ENCODE measurements around the gene TMEM43. TPM values are rescaled to one million over a fixed set of nuclear protein-coding genes. Genes with fewer than 3 reads are reported as not detected.

The TMEM43 gene
- total RNA-seq, 1 donor from 2014 or later: 42.7 TPM

- no peaks in the 10 kb centered on the region for H3K9me3 Mint-ChIP-seq
- DNase-seq (ENCODE audit: low read depth, low spot score): no peak
- no peak overlapping the region for H3K27ac Mint-ChIP-seq (ENCODE audit: unreplicated experiment)
- peaks cover 6% of the 10 kb centered on the region for H3K36me3 Mint-ChIP-seq (ENCODE audit: low read depth)
- no peak overlapping the region for H3K4me3 Mint-ChIP-seq
- no peak for TF ChIP-seq CTCF (conservative IDR thresholded peaks at IDR 0.05)
- H3K27me3 Mint-ChIP-seq (ENCODE audit: low read depth): no peaks in the 10 kb centered on the region
- H3K4me1 Mint-ChIP-seq: peaks cover 20% of the 10 kb centered on the region
Measured at GRCh38 chr3:14147617-14148016, 22.8 kb downstream of the TMEM43 start.

- Mint-ChIP-seq H3K36me3 (ENCODE audit: low read depth) (peaks cover 6% of the 10 kb centered on the region), H3K4me1 (peaks cover 15% of the 10 kb centered on the region), H3K27ac (ENCODE audit: unreplicated experiment) (no peak overlapping the region), H3K9me3 (no peaks in the 10 kb centered on the region), H3K27me3 (ENCODE audit: low read depth) (no peaks in the 10 kb centered on the region), H3K4me3 (no peak overlapping the region)
- TF ChIP-seq CTCF (conservative IDR thresholded peaks at IDR 0.05): peak; percentile 39
- no peak for DNase-seq (ENCODE audit: low read depth, low spot score)
Measured at GRCh38 chr3:14148041-14148985, 23.5 kb downstream of the TMEM43 start.

GRCh38 chr3:14150078-14150477 is 25.2 kb downstream of the TMEM43 start:
- no peak overlapping the region for H3K4me3 Mint-ChIP-seq
- peaks cover 3% of the 10 kb centered on the region for H3K4me1 Mint-ChIP-seq
- no peaks in the 10 kb centered on the region for H3K27me3 Mint-ChIP-seq (ENCODE audit: low read depth)
- H3K27ac Mint-ChIP-seq (ENCODE audit: unreplicated experiment): no peak overlapping the region
- DNase-seq (ENCODE audit: low read depth, low spot score): no peak
- H3K36me3 Mint-ChIP-seq (ENCODE audit: low read depth): peaks cover 9% of the 10 kb centered on the region
- TF ChIP-seq CTCF (conservative IDR thresholded peaks at IDR 0.05): no peak
- H3K9me3 Mint-ChIP-seq: no peaks in the 10 kb centered on the region

- no peak overlapping the region for H3K27ac Mint-ChIP-seq (ENCODE audit: unreplicated experiment)
- DNase-seq (ENCODE audit: low read depth, low spot score): no peak
Measured at GRCh38 chr3:14150491-14151230, 25.8 kb downstream of the TMEM43 start.

More at GRCh38 chr3:14150491-14151230, 25.8 kb downstream of the TMEM43 start:
- H3K36me3 Mint-ChIP-seq (ENCODE audit: low read depth): peaks cover 9% of the 10 kb centered on the region
- no peaks in the 10 kb centered on the region for H3K4me1 Mint-ChIP-seq
- no peaks in the 10 kb centered on the region for H3K27me3 Mint-ChIP-seq (ENCODE audit: low read depth)
- H3K9me3 Mint-ChIP-seq: no peaks in the 10 kb centered on the region
- no peak for TF ChIP-seq CTCF (conservative IDR thresholded peaks at IDR 0.05)
- no peak overlapping the region for H3K4me3 Mint-ChIP-seq

Data from neural crest cell (in vitro differentiated cells).